ENCODE results near the gene SPATA9. TPM values are rescaled to one million over a fixed set of nuclear protein-coding genes. Genes with fewer than 3 reads are reported as not detected.

SPATA9 gene
- total and polyA plus RNA-seq, 2 of the 13 experiments (the other 11 are each of a cell fraction or from before 2014, with no cell fraction given) = not detected

- DNase-seq (ENCODE audit: low spot score) (no peak), ATAC-seq (no peak), FAIRE-seq (no peak)
- peaks cover 0 to 10% of the 10 kb centered on the region in 2 experiments; a peak in 3 of 5 replicates for H3K27me3 ChIP-seq (ENCODE audit: control insufficient read depth in 1 of 2, insufficient read depth in 2 of 2, low read length in 2 of 2)
- TF ChIP-seq ZFP36L2 (CRISPR knock-in tag; IDR thresholded peaks at IDR 0.05) (no peak), ZNF468 (CRISPR knock-in tag; IDR thresholded peaks at IDR 0.05) (no peak), ZBTB34 (CRISPR knock-in tag; IDR thresholded peaks at IDR 0.05) (no peak), ZNF724P (CRISPR knock-in tag; IDR thresholded peaks at IDR 0.05; ENCODE audit: borderline replicate concordance) (no peak), RFXAP (CRISPR knock-in tag; IDR thresholded peaks at IDR 0.05; ENCODE audit: borderline replicate concordance) (no peak), ZBTB2 (CRISPR knock-in tag; IDR thresholded peaks at IDR 0.05; ENCODE audit: low read depth) (no peak), ZNF784 (CRISPR knock-in tag; IDR thresholded peaks at IDR 0.05; ENCODE audit: borderline replicate concordance) (no peak), U2AF1 (optimal IDR thresholded peaks at IDR 0.05; ENCODE audit: low read depth, low read length) (no peak), ZNF562 (CRISPR knock-in tag; IDR thresholded peaks at IDR 0.05; ENCODE audit: borderline replicate concordance) (no peak), AHDC1 (CRISPR knock-in tag; IDR thresholded peaks at IDR 0.05; ENCODE audit: borderline replicate concordance) (no peak), ATF1 (CRISPR knock-in tag; IDR thresholded peaks at IDR 0.05) (no peak), SRSF9 (IDR thresholded peaks at IDR 0.05; ENCODE audit: borderline replicate concordance, insufficient read depth, low read depth, low read length, poor library complexity, severe bottlenecking) (no peak), CHD2 (IDR thresholded peaks at IDR 0.05; ENCODE audit: low read depth, low read length) (no peak), TIGD3 (CRISPR knock-in tag; IDR thresholded peaks at IDR 0.05; ENCODE audit: borderline replicate concordance) (no peak)
- no peak overlapping the region for H3K4me2 ChIP-seq (ENCODE audit: low read depth, low read length)
- H3K27ac ChIP-seq (ENCODE audit: extremely low read length, insufficient read depth, low read length) = no peak overlapping the region
- ChIA-PET POLR2A (no interaction called here), CTCF (ENCODE audit: low intra/inter-chr PET ratio, low total read pairs) (no interaction called here)
- in situ Hi-C loops (cut with HindIII; ENCODE audit: extremely low pct_ligation_motif_present, low pct_unique_long_range_greater_than_20kb) (no loop called here), intact Hi-C loops (cut with micrococcal nuclease; ENCODE audit: unreplicated experiment) (no loop called here)
- no peaks in the 10 kb centered on the region for H3K9me3 ChIP-seq (ENCODE audit: low read length)
- no TSS peak for BruUV-seq (replicated peaks)
- no peaks in the 10 kb centered on the region for H4K20me1 ChIP-seq (ENCODE audit: insufficient read depth, low read length)
- no peak overlapping the region for H3K9ac ChIP-seq (ENCODE audit: insufficient read depth, low read depth, low read length)
- H3K79me2 ChIP-seq (ENCODE audit: insufficient read depth, low read length) = no peaks in the 10 kb centered on the region
- no peaks in the 10 kb centered on the region for H3K36me3 ChIP-seq (replicated peaks in 1 of 2; ENCODE audit: control insufficient read depth in 1 of 2, insufficient read depth in 2 of 2, low read length in 2 of 2)
- peaks cover 10% of the 10 kb centered on the region for H3K4me1 ChIP-seq (ENCODE audit: insufficient read depth, low read length)
- no peak overlapping the region for H2AFZ ChIP-seq (ENCODE audit: low read length)
- H3K4me3 ChIP-seq (replicated peaks in 1 of 3; ENCODE audit: insufficient read depth in 1 of 3, low read depth in 2 of 3, low read length in 3 of 3) = no peak overlapping the region
- 8% methylated on average over 2 of the region's 2 CpGs for WGBS (ENCODE audit: low lambda C conversion rate)
Measured at GRCh38 chr5:95718738-95719137, 35.9 kb upstream of the SPATA9 start.
